Ishikawa (cell line): Measurements from ENCODE around the gene ABTB2.
A peak's percentile ranks its signal among the peaks of the same experiment; 100 is the strongest.

ENCODE experiments used
- CEBPB ChIP-seq: IDR thresholded peaks from 2 replicates; pipeline ENCODE4 v1.6.1; 2012
- CREB1 ChIP-seq: IDR thresholded peaks from 2 replicates; pipeline ENCODE4 v1.6.1; 2012; ENCODE audit warnings: low read depth
- EGR1 ChIP-seq: IDR thresholded peaks from 2 replicates; pipeline ENCODE4 v1.6.1; 2012
- EP300 ChIP-seq: IDR thresholded peaks from 2 replicates; pipeline ENCODE4 v1.6.1; 2012; ENCODE audit warnings: borderline replicate concordance
- FOXM1 ChIP-seq: IDR thresholded peaks from 2 replicates; pipeline ENCODE4 v1.6.1; 2012; ENCODE audit warnings: low read depth, borderline replicate concordance
- NFIC ChIP-seq: IDR thresholded peaks from 2 replicates; pipeline ENCODE4 v1.6.1; 2012
- RAD21 ChIP-seq: IDR thresholded peaks from 2 replicates; pipeline ENCODE4 v1.6.1; 2012; ENCODE audit warnings: low read depth
- TAF1 ChIP-seq: IDR thresholded peaks from 2 replicates; pipeline ENCODE4 v1.6.1; 2012; ENCODE audit warnings: low read depth, mild to moderate bottlenecking
- TCF12 ChIP-seq: IDR thresholded peaks from 2 replicates; pipeline ENCODE4 v1.6.1; 2012; ENCODE audit warnings: low read depth
- TEAD4 ChIP-seq: IDR thresholded peaks from 2 replicates; pipeline ENCODE4 v1.6.1; 2012
- YY1 ChIP-seq: IDR thresholded peaks from 2 replicates; pipeline ENCODE4 v1.6.1; 2012; ENCODE audit warnings: low read depth
- ZBTB7A ChIP-seq: IDR thresholded peaks from 2 replicates; pipeline ENCODE4 v1.6.1; 2012; ENCODE audit warnings: low read depth
- TF ChIP-seq, protein P1 (sequence below): IDR thresholded peaks from 2 replicates; pipeline ENCODE4 v1.6.1; 2012; ENCODE audit warnings: low read depth, mild to moderate bottlenecking
- TF ChIP-seq, protein P2 (sequence below): IDR thresholded peaks from 2 replicates; pipeline ENCODE4 v1.6.1; 2012
- TF ChIP-seq, protein P3 (sequence below): IDR thresholded peaks from 2 replicates; pipeline ENCODE4 v1.6.1; 2012

The ABTB2 gene

DNA sequence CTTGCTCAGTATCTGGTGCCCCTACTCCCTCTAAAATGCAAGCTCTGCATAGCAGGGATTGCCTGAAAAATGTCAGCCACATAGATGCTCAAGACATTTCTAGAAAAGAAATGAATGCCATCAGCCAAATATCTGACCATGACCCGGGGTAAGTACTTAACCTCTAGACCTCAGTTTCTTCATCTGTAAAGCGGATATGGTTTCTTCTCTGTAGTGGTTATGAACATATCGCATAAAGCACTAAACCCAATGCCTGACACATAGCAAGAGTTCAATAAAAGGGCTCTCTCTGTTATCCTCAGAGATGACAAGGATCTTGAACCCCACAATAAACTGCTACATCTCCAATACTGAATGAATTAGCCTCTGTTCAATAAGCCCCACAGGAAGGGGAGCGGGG is 122.6 kb downstream of the ABTB2 start:
- no peak for TF ChIP-seq EP300
- TF ChIP-seq, protein P1, sequence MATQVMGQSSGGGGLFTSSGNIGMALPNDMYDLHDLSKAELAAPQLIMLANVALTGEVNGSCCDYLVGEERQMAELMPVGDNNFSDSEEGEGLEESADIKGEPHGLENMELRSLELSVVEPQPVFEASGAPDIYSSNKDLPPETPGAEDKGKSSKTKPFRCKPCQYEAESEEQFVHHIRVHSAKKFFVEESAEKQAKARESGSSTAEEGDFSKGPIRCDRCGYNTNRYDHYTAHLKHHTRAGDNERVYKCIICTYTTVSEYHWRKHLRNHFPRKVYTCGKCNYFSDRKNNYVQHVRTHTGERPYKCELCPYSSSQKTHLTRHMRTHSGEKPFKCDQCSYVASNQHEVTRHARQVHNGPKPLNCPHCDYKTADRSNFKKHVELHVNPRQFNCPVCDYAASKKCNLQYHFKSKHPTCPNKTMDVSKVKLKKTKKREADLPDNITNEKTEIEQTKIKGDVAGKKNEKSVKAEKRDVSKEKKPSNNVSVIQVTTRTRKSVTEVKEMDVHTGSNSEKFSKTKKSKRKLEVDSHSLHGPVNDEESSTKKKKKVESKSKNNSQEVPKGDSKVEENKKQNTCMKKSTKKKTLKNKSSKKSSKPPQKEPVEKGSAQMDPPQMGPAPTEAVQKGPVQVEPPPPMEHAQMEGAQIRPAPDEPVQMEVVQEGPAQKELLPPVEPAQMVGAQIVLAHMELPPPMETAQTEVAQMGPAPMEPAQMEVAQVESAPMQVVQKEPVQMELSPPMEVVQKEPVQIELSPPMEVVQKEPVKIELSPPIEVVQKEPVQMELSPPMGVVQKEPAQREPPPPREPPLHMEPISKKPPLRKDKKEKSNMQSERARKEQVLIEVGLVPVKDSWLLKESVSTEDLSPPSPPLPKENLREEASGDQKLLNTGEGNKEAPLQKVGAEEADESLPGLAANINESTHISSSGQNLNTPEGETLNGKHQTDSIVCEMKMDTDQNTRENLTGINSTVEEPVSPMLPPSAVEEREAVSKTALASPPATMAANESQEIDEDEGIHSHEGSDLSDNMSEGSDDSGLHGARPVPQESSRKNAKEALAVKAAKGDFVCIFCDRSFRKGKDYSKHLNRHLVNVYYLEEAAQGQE: no peak

DNA sequence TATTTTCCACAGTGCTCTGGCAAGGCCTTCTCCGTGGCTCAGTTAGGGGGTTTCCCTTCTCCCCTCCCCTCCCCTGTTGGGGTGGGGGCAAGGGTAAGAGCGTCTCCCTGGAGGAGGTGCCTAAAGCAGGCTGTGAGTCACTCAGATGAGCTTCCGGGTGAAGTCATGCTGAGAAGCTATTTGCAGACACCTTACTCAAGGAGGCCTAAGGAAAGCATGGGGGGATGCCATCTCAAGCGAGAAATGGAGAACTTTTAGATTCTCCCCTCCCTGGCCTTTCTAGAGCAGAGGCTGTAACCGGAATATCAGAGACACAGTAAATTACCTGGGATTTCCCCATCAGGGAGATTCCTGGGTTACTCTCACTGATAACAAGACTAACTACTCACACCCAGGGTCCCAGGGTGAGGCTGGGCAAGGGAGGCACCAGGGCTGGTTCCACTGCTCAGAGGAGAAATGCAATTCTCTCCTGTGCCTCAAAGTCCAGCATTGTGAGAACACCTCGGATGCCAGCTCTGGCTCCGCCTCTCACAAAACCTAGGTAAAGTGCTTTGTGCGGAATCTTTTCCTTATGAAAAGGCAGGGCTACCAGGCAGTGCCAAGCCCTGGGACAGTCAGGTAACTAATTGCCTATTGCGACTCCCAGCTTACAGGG is 123.6 kb downstream of the ABTB2 start:
- TF ChIP-seq EP300: no peak
- TF ChIP-seq ZBTB7A: peak; percentile 51; the same call in 1 of the 2 replicates

DNA sequence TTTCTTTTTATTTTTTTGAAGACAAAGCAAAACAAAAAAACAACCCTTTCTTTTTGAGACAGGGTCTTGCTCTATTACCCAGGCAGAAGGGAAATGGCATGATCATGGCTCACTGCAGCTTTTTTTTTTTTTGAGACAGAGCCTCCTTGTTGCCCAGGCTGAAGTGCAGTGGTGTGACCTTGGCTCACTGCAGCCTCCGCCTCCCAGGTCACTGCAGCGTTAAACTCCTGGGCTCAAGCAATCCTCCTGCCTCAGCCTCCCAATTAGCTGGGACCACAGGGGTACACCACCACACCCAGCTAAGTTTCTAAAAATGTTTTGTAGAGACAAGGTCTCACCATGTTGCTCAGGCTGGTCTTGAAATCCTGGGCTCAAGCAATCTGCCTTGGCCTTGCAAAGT is 124.6 kb downstream of the ABTB2 start:
- TF ChIP-seq CREB1 (no peak), EP300 (no peak), TAF1 (no peak), ZBTB7A (no peak), EGR1 (no peak), RAD21 (no peak), FOXM1 (no peak), YY1 (no peak), NFIC (no peak), TEAD4 (no peak), TCF12 (no peak), CEBPB (no peak)
- TF ChIP-seq, protein P1: no peak
- TF ChIP-seq, protein P2, sequence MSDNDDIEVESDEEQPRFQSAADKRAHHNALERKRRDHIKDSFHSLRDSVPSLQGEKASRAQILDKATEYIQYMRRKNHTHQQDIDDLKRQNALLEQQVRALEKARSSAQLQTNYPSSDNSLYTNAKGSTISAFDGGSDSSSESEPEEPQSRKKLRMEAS: no peak
- TF ChIP-seq, protein P3, sequence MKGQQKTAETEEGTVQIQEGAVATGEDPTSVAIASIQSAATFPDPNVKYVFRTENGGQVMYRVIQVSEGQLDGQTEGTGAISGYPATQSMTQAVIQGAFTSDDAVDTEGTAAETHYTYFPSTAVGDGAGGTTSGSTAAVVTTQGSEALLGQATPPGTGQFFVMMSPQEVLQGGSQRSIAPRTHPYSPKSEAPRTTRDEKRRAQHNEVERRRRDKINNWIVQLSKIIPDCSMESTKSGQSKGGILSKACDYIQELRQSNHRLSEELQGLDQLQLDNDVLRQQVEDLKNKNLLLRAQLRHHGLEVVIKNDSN: no peak

DNA sequence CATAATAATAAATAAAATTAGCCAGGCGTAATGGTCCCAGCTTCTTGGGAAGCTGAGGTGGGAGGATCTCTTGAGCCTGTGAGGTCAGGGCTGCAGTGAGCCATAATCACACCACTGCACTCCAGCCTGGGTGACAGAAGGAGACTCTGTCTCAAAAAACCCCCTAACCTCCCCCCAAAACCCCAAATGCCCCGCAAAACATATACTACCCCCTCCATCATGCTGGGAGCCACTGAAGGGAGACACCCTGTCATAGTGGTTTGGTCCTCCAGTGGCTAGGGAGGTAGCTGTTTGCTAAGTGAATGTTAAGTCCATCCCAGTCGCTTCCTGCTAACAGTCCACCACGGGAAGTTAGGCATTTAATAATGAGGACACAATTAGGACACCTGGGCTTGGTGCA is 125.0 kb downstream of the ABTB2 start:
- TF ChIP-seq EGR1: no peak
- TF ChIP-seq, protein P1: no peak
- TF ChIP-seq CEBPB: no peak
- no peak for TF ChIP-seq TCF12
- TF ChIP-seq ZBTB7A: no peak
- TF ChIP-seq TEAD4: no peak
- no peak for TF ChIP-seq TAF1

DNA sequence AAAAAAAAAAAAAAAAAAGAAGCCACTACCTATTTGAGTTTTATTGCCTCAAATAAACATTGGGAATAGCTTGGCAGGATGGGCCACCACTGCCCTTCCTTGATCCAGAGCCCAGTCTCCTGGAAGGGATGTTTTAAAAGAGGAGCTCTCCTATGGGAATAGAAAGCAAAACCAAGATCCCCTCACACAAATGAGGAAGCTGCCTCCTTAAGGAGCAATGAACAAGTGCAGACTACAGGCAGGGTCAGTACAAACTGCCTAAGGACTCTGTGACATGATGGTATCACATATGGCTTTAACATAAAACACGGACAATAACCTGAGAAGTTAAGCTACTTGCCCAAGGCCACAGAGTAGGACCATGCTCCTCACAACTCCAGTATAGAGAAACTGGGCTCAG is 131.6 kb downstream of the ABTB2 start:
- no peak for TF ChIP-seq CEBPB

DNA sequence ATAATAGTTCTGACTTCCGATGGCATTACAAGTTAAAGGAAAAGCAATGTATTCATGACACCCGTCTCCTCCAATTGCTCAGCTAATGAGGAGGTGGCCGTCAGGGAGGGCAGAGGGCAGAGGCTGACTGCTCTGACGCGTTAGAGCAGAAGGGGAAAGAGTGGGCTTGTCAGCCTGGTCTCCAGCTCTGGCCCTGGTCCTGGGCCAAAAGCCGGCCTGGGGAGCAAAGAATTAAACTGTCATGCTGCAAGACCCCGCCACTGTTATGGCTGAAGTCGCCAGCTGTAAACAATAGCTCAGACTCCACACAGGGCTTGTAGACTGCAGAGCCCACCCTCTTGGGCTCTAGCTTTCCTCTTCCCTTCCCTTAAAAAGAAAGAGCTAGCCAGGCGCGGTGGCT is 132.7 kb downstream of the ABTB2 start:
- TF ChIP-seq, protein P2: no peak
